SK-N-SH (cell line): ENCODE data around the gene COL15A1. TPM values are rescaled to one million over a fixed set of nuclear protein-coding genes. Genes with fewer than 3 reads are reported as not detected.
A peak's percentile ranks its signal among the peaks of the same experiment; 100 is the strongest.

Experiments used
- CTCF ChIA-PET: fragments of 300-600, 350-600 bp; formaldehyde crosslinking; extraction: SDS; loops from one replicate; lab custom pipeline; 2021; lab: Yijun Ruan, JAX
- POLR2A ChIA-PET: fragments of 350-600 bp; sonication (Branson Sonifier 250); formaldehyde crosslinking; extraction: SDS; loops from one replicate; lab custom pipeline; 2020; ENCODE audit warnings: antibody characterized with exemption, inconsistent platforms; lab: Yijun Ruan, JAX
- DNase-seq: peaks from one replicate; pipeline ENCODE4 v3.0.0; 2012
- H2AFZ ChIP-seq: fragments of 200-600 bp; sonication (generic); 2 replicates; pipeline ENCODE4 v1.8.1; 2016; ENCODE audit warnings: antibody characterized with exemption, mild to moderate bottlenecking, low read depth
- H3F3A ChIP-seq: fragments of 200-600 bp; sonication (generic); replicated peaks from 2 replicates; pipeline ENCODE3; 2016; ENCODE audit warnings: antibody characterized with exemption, mild to moderate bottlenecking; ENCODE audit not compliant: insufficient read depth
- H3K27ac ChIP-seq, 2 experiments: fragments of 200-500 bp in 1 of 2; fragments of 200-600 bp in 1 of 2; sonication (Bioruptor generic) in 1 of 2; sonication (generic), shearing (Covaris generic) in 1 of 2; 2 replicates each; pipeline versions ENCODE4 v1.5.1 to v1.6.1; 2014 to 2016; ENCODE audit warnings: low read depth in 2 of 2, inconsistent platforms in 1 of 2, low read length in 1 of 2, mild to moderate bottlenecking in 1 of 2, mixed read lengths in 1 of 2
- H3K27me3 ChIP-seq: fragments of 200-600 bp; sonication (generic), shearing (Covaris generic); 2 replicates; pipeline ENCODE4 v1.6.1; 2016; ENCODE audit warnings: mixed run types; ENCODE audit not compliant: insufficient read depth
- H3K36me3 ChIP-seq, 2 experiments: fragments of 200-500 bp in 1 of 2; fragments of 200-600 bp in 1 of 2; sonication (Bioruptor generic) in 1 of 2; sonication (generic) in 1 of 2; replicated peaks in 1 of 2; 2 replicates each; pipeline versions ENCODE3 to v1.5.1; 2014 to 2016; ENCODE audit warnings: low read length in 1 of 2, mild to moderate bottlenecking in 1 of 2; ENCODE audit not compliant: insufficient read depth in 2 of 2, control insufficient read depth in 1 of 2
- H3K4me1 ChIP-seq, 2 experiments: fragments of 200-500 bp in 1 of 2; fragments of 200-600 bp in 1 of 2; sonication (Bioruptor generic) in 1 of 2; sonication (generic), shearing (Covaris generic) in 1 of 2; 2 replicates each; pipeline versions ENCODE4 v1.5.1 to v1.6.1; 2014 to 2016; ENCODE audit warnings: low read depth in 1 of 2, low read length in 1 of 2, mixed run types in 1 of 2; ENCODE audit not compliant: insufficient read depth in 2 of 2, control insufficient read depth in 1 of 2
- H3K4me2 ChIP-seq: fragments of 200-600 bp; sonication (generic), shearing (Covaris generic); 2 replicates; pipeline ENCODE4 v1.6.1; 2017; ENCODE audit warnings: mixed run types
- H3K4me3 ChIP-seq, 2 experiments: fragments of 200-500 bp in 1 of 2; fragments of 200-600 bp in 1 of 2; sonication (Bioruptor generic) in 1 of 2; sonication (generic), shearing (Covaris generic) in 1 of 2; 2 replicates each; pipeline versions ENCODE4 v1.5.1 to v1.8.1; 2014 to 2016; ENCODE audit warnings: low read depth in 2 of 2, inconsistent platforms in 1 of 2, low read length in 1 of 2, mild to moderate bottlenecking in 1 of 2, mixed read lengths in 1 of 2, moderate library complexity in 1 of 2
- H3K79me2 ChIP-seq: fragments of 200-600 bp; sonication (generic); 2 replicates; pipeline ENCODE4 v1.8.1; 2017; ENCODE audit warnings: mild to moderate bottlenecking; ENCODE audit not compliant: insufficient read depth
- H3K9ac ChIP-seq: fragments of 200-600 bp; sonication (generic); 2 replicates; pipeline ENCODE4 v1.6.1; 2017; ENCODE audit warnings: mixed run types
- H3K9me2 ChIP-seq: fragments of 200-600 bp; sonication (generic); 2 replicates; pipeline ENCODE4 v1.6.1; 2017; ENCODE audit warnings: mixed run types
- H3K9me3 ChIP-seq: fragments of 200-600 bp; sonication (generic); 2 replicates; pipeline ENCODE4 v1.6.1; 2017; ENCODE audit warnings: mixed run types, mild to moderate bottlenecking, moderate library complexity
- H4K20me1 ChIP-seq: fragments of 200-600 bp; sonication (generic); 2 replicates; pipeline ENCODE4 v1.6.1; 2017; ENCODE audit warnings: mild to moderate bottlenecking, mixed run types; ENCODE audit not compliant: insufficient read depth
- CHD2 ChIP-seq: fragments of 150-350 bp; IDR thresholded peaks from 2 replicates; pipeline ENCODE4 v1.6.1; 2018; ENCODE audit warnings: low read length; ENCODE audit not compliant: partially characterized antibody
- ELF1 ChIP-seq: IDR thresholded peaks from 2 replicates; pipeline ENCODE4 v1.4.0; 2012
- EP300 ChIP-seq, 2 experiments: IDR thresholded peaks; 2 replicates each; pipeline versions ENCODE4 v1.4.0 to v1.6.1; 2012; ENCODE audit warnings: borderline replicate concordance in 1 of 2, low read depth in 1 of 2, low read length in 1 of 2
- FOXJ3 ChIP-seq: sonication (generic); formaldehyde crosslinking; IDR thresholded peaks from 2 replicates; pipeline ENCODE4 v1.5.1; 2020; ENCODE audit warnings: mild to moderate bottlenecking, missing genetic modification reagents
- FOXM1 ChIP-seq: IDR thresholded peaks from 2 replicates; pipeline ENCODE4 v1.4.0; 2012; ENCODE audit warnings: low read depth, mild to moderate bottlenecking
- GABPA ChIP-seq: IDR thresholded peaks from 2 replicates; pipeline ENCODE4 v1.4.0; 2012; ENCODE audit warnings: low read depth, mild to moderate bottlenecking
- GATA2 ChIP-seq: sonication (generic); formaldehyde crosslinking; IDR thresholded peaks from 2 replicates; pipeline ENCODE4 v1.5.0; 2020; ENCODE audit warnings: mild to moderate bottlenecking, missing genetic modification reagents
- JUND ChIP-seq: IDR thresholded peaks from 2 replicates; pipeline ENCODE4 v1.4.0; 2012
- MEF2A ChIP-seq: IDR thresholded peaks from 2 replicates; pipeline ENCODE4 v1.4.0; 2012; ENCODE audit warnings: low read depth, borderline replicate concordance
- MXI1 ChIP-seq: IDR thresholded peaks from 2 replicates; pipeline ENCODE4 v1.6.1; 2012; ENCODE audit warnings: mild to moderate bottlenecking, low read depth, low read length, improper control_type of control experiment
- NRF1 ChIP-seq: IDR thresholded peaks from 2 replicates; pipeline ENCODE4 v1.6.1; 2012; ENCODE audit warnings: low read depth, mild to moderate bottlenecking, low read length
- RAD21 ChIP-seq: IDR thresholded peaks from 2 replicates; pipeline ENCODE4 v1.6.1; 2012; ENCODE audit warnings: mild to moderate bottlenecking, low read length
- SIN3A ChIP-seq: IDR thresholded peaks from 2 replicates; pipeline ENCODE4 v1.6.1; 2012; ENCODE audit warnings: low read depth, mild to moderate bottlenecking, low read length, moderate library complexity, borderline replicate concordance
- SMC3 ChIP-seq: IDR thresholded peaks from 2 replicates; pipeline ENCODE4 v1.6.1; 2012; ENCODE audit warnings: low read depth, low read length, improper control_type of control experiment
- TCF12 ChIP-seq: IDR thresholded peaks from 2 replicates; pipeline ENCODE4 v1.4.0; 2012
- YY1 ChIP-seq: IDR thresholded peaks from 2 replicates; pipeline ENCODE4 v1.4.0; 2012; ENCODE audit warnings: low read depth, mild to moderate bottlenecking
- WGBS: methylation state at CpG from one replicate; pipeline ENCODE4 v1.1.6; 2017; ENCODE audit warnings: low lambda C conversion rate; 5-methylcytosine and 5-hydroxymethylcytosine counted together
- polyA plus RNA-seq, 3 experiments: library from polyadenylated mRNA; depleted of rRNA; stranded (reverse); fragments of >200 nt; gene quantifications; 2 replicates each; pipeline ENCODE4 v1.2.3, GENCODE V29; 2012
- TF ChIP-seq, protein P1 (sequence below): IDR thresholded peaks from 2 replicates; pipeline ENCODE4 v1.6.1; 2012; ENCODE audit warnings: mild to moderate bottlenecking, low read depth, low read length, moderate library complexity
- TF ChIP-seq, protein P2 (sequence below): IDR thresholded peaks from 2 replicates; pipeline ENCODE4; 2012
- TF ChIP-seq, protein P3 (sequence below): fragments of 150-350 bp; IDR thresholded peaks from 2 replicates; pipeline ENCODE4 v1.6.1; 2016; ENCODE audit warnings: mild to moderate bottlenecking, low read depth, low read length
- TF ChIP-seq, protein P4 (sequence below): IDR thresholded peaks from 2 replicates; pipeline ENCODE4 v1.4.0; 2012; ENCODE audit warnings: low read depth

COL15A1 gene
- polyA plus RNA-seq, 1 of the 3 experiments (the other 2 are of a cell fraction): 0.84 TPM

DNA sequence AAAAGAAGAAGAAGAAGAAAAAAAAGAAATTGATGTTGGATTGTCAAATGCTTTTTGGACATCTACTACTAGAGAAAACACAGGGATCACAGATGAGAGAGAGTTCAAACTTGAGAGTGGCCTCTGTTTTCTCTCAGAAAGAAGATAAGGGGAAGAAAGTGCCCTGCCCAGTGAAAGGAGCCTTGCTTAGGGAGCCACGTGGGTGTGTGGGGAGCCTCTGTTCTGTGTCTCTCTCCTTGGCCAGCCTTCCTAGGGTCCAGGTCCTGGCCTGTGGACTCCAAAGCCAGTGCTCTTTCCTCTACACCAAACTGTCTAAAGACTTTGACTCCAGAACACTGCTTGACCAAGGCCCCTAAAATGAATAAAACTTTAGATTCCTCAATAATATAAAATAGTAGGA is 22.0 kb upstream of the COL15A1 start:
- DNase-seq: no peak
- peaks cover 0 to 10% of the 10 kb centered on the region in 2 experiments; a peak in 1 of 4 replicates for H3K4me1 ChIP-seq
- ChIA-PET CTCF (no interaction called here), POLR2A (no interaction called here)
- H3K9me3 ChIP-seq: no peaks in the 10 kb centered on the region
- no peak overlapping the region for H3K9ac ChIP-seq
- no peak overlapping the region for H3K4me3 ChIP-seq
- no peaks in the 10 kb centered on the region for H3K9me2 ChIP-seq
- no peak overlapping the region for H3K4me2 ChIP-seq
- no peaks in the 10 kb centered on the region for H3K79me2 ChIP-seq
- no peaks in the 10 kb centered on the region for H3K27me3 ChIP-seq
- no peak overlapping the region for H3K27ac ChIP-seq
- TF ChIP-seq EP300 (IDR thresholded peaks at IDR 0.05; ENCODE audit: borderline replicate concordance in 1 of 2, low read depth in 1 of 2, low read length in 1 of 2) (no peak), NRF1 (no peak), CHD2 (no peak), ELF1 (no peak), FOXM1 (no peak), MXI1 (no peak), MEF2A (no peak), JUND (no peak)
- TF ChIP-seq, protein P1, sequence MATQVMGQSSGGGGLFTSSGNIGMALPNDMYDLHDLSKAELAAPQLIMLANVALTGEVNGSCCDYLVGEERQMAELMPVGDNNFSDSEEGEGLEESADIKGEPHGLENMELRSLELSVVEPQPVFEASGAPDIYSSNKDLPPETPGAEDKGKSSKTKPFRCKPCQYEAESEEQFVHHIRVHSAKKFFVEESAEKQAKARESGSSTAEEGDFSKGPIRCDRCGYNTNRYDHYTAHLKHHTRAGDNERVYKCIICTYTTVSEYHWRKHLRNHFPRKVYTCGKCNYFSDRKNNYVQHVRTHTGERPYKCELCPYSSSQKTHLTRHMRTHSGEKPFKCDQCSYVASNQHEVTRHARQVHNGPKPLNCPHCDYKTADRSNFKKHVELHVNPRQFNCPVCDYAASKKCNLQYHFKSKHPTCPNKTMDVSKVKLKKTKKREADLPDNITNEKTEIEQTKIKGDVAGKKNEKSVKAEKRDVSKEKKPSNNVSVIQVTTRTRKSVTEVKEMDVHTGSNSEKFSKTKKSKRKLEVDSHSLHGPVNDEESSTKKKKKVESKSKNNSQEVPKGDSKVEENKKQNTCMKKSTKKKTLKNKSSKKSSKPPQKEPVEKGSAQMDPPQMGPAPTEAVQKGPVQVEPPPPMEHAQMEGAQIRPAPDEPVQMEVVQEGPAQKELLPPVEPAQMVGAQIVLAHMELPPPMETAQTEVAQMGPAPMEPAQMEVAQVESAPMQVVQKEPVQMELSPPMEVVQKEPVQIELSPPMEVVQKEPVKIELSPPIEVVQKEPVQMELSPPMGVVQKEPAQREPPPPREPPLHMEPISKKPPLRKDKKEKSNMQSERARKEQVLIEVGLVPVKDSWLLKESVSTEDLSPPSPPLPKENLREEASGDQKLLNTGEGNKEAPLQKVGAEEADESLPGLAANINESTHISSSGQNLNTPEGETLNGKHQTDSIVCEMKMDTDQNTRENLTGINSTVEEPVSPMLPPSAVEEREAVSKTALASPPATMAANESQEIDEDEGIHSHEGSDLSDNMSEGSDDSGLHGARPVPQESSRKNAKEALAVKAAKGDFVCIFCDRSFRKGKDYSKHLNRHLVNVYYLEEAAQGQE: no peak
- H4K20me1 ChIP-seq: no peaks in the 10 kb centered on the region
- H3F3A ChIP-seq: no peaks in the 10 kb centered on the region
- WGBS: 29% methylated on average over 1 of the region's 1 CpG
- no peaks in the 10 kb centered on the region for H3K36me3 ChIP-seq
- H2AFZ ChIP-seq: no peak overlapping the region

DNA sequence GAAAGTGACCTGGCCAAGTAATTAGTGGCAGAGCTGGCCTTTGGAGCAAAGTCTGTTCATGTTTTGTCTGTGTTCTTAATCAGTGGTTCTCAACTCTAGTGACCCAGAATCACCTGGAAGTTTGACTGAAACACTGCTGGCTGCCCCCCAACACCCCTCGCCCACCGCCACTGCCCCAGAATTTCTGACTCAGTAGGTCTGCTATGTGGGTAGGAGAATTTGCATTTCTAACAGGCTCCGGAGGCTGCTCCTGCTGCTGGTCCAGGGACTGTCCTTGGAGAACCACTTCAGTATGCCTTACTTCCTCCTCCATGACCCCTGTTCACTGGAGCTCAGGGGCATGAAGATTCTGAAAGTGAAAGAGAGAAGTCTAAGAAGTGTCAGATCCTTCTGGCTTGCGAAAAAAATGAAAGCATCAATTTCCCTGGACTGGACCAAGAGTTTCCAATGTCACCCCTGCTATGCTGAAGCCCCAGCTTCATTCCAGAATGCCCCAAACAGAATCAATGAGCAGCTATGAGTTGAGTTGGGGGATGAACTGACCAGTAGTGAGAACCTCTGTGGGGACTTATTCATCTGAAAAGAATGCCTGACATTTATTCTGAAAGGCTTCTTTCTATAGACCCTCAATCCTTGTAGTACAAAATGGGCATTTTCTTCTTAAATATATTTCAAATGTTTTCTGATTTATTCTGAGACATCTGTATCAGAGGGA is 20.8 kb upstream of the COL15A1 start:
- CTCF ChIA-PET: interaction anchor here (1.0 to 1.2 kb wide), 2 partner anchors 23 to 31 kb away, joined by 3 to 4 read pairs; no protein-coding TSS in a partner anchor
- TF ChIP-seq MXI1: no peak
- TF ChIP-seq NRF1: no peak
- no peak for TF ChIP-seq MEF2A
- no peak for TF ChIP-seq SMC3
- TF ChIP-seq GATA2 (CRISPR knock-in tag): no peak
- TF ChIP-seq, protein P2, sequence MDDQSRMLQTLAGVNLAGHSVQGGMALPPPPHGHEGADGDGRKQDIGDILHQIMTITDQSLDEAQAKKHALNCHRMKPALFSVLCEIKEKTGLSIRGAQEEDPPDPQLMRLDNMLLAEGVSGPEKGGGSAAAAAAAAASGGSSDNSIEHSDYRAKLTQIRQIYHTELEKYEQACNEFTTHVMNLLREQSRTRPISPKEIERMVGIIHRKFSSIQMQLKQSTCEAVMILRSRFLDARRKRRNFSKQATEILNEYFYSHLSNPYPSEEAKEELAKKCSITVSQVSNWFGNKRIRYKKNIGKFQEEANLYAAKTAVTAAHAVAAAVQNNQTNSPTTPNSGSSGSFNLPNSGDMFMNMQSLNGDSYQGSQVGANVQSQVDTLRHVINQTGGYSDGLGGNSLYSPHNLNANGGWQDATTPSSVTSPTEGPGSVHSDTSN: no peak
- TF ChIP-seq, protein P3, sequence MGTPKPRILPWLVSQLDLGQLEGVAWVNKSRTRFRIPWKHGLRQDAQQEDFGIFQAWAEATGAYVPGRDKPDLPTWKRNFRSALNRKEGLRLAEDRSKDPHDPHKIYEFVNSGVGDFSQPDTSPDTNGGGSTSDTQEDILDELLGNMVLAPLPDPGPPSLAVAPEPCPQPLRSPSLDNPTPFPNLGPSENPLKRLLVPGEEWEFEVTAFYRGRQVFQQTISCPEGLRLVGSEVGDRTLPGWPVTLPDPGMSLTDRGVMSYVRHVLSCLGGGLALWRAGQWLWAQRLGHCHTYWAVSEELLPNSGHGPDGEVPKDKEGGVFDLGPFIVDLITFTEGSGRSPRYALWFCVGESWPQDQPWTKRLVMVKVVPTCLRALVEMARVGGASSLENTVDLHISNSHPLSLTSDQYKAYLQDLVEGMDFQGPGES: no peak
- TF ChIP-seq, protein P4, sequence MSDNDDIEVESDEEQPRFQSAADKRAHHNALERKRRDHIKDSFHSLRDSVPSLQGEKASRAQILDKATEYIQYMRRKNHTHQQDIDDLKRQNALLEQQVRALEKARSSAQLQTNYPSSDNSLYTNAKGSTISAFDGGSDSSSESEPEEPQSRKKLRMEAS: no peak
- TF ChIP-seq RAD21: no peak
- TF ChIP-seq CHD2: no peak
- TF ChIP-seq FOXJ3: no peak
- no peak for TF ChIP-seq TCF12
- no peak for TF ChIP-seq SIN3A
- TF ChIP-seq YY1: no peak
- no peak for TF ChIP-seq GABPA
- peak overlapping the region; percentile 31 for H3K4me2 ChIP-seq
- peak overlapping the region; percentile 32 for H2AFZ ChIP-seq
- H3K27ac ChIP-seq: 0 out of 4 replicates have a peak overlapping the region, but pooled peaks of 1 of the 2 experiments have one; percentile 1
- WGBS: 72% methylated on average over 4 of the region's 4 CpGs
- H4K20me1 ChIP-seq: no peaks in the 10 kb centered on the region
- H3K79me2 ChIP-seq: no peaks in the 10 kb centered on the region
- H3K36me3 ChIP-seq: no peaks in the 10 kb centered on the region
- H3K4me1 ChIP-seq: peaks cover 0 to 10% of the 10 kb centered on the region in 2 experiments; a peak in 1 of 4 replicates
- no peaks in the 10 kb centered on the region for H3K27me3 ChIP-seq
- no peaks in the 10 kb centered on the region for H3F3A ChIP-seq
- H3K9ac ChIP-seq: no peak overlapping the region
- H3K9me2 ChIP-seq: no peaks in the 10 kb centered on the region
- H3K4me3 ChIP-seq: no peak overlapping the region
- H3K9me3 ChIP-seq: no peaks in the 10 kb centered on the region
- POLR2A ChIA-PET: no interaction called here
- DNase-seq: no peak
